OCI-LY1 (cell line): ENCODE results near the gene COL8A1.

ENCODE experiments used
- H2AFZ ChIP-seq: fragments of 200-600 bp; sonication (generic), shearing (Covaris generic); 2 replicates; pipeline ENCODE4 v1.6.0; 2014; ENCODE audit warnings: antibody characterized with exemption, mild to moderate bottlenecking, low read length
- H3F3A ChIP-seq: fragments of 200-600 bp; sonication (generic), shearing (Covaris generic); 2 replicates; pipeline ENCODE4 v1.6.0; 2014; ENCODE audit warnings: mild to moderate bottlenecking, antibody characterized with exemption, low read length, moderate library complexity; ENCODE audit not compliant: insufficient read depth
- H3K27ac ChIP-seq: fragments of 200-600 bp; sonication (generic); 2 replicates; pipeline ENCODE4 v1.5.1; 2014; ENCODE audit warnings: low read length, mixed run types, mild to moderate bottlenecking, low read depth; ENCODE audit not compliant: poor library complexity, severe bottlenecking
- H3K27me3 ChIP-seq: fragments of 200-600 bp; sonication (generic); 2 replicates; pipeline ENCODE4 v1.6.0; 2014; ENCODE audit warnings: antibody characterized with exemption, mild to moderate bottlenecking, low read length, moderate library complexity; ENCODE audit not compliant: insufficient read depth
- H3K36me3 ChIP-seq: fragments of 200-600 bp; sonication (generic); 2 replicates; pipeline ENCODE4 v1.6.1; 2014; ENCODE audit warnings: mild to moderate bottlenecking, antibody characterized with exemption, low read length, moderate library complexity, mixed read lengths; ENCODE audit not compliant: insufficient read depth
- H3K4me1 ChIP-seq: fragments of 200-600 bp; sonication (generic); 2 replicates; pipeline ENCODE4 v1.5.1; 2014; ENCODE audit warnings: mild to moderate bottlenecking, low read length, moderate library complexity; ENCODE audit not compliant: insufficient read depth, severe bottlenecking
- H3K4me2 ChIP-seq: fragments of 200-600 bp; sonication (generic), shearing (Covaris generic); 2 replicates; pipeline ENCODE4 v1.6.1; 2014; ENCODE audit warnings: low read length
- H3K4me3 ChIP-seq: fragments of 200-600 bp; sonication (generic); 2 replicates; pipeline ENCODE4 v1.5.1; 2014; ENCODE audit warnings: low read length, low read depth, mild to moderate bottlenecking, mixed read lengths; ENCODE audit not compliant: poor library complexity, severe bottlenecking
- H3K79me2 ChIP-seq: fragments of 200-600 bp; shearing (Covaris generic); 2 replicates; pipeline ENCODE4 v1.6.1; 2016; ENCODE audit warnings: mixed run types, low read length, mixed read lengths; ENCODE audit not compliant: insufficient read depth
- H3K9ac ChIP-seq: fragments of 200-600 bp; sonication (generic), shearing (Covaris generic); 2 replicates; pipeline ENCODE4 v1.6.1; 2014; ENCODE audit warnings: mild to moderate bottlenecking, low read length, mixed read lengths
- H3K9me2 ChIP-seq: fragments of 200-600 bp; sonication (generic), shearing (Covaris generic); 2 replicates; pipeline ENCODE4 v1.6.1; 2014; ENCODE audit warnings: low read depth, mild to moderate bottlenecking, low read length, mixed read lengths
- H3K9me3 ChIP-seq: fragments of 200-600 bp; shearing (Covaris generic); 2 replicates; pipeline ENCODE4 v1.6.1; 2014; ENCODE audit warnings: low read length, mixed read lengths
- H4K20me1 ChIP-seq: fragments of 200-600 bp; sonication (generic), shearing (Covaris generic); 2 replicates; pipeline ENCODE4 v1.6.0; 2016; ENCODE audit warnings: mild to moderate bottlenecking, low read length; ENCODE audit not compliant: insufficient read depth
- CTCF ChIP-seq: fragments of 200-600 bp; sonication (generic), shearing (Covaris generic); IDR thresholded peaks from 2 replicates; pipeline ENCODE4 v1.5.1; 2017; ENCODE audit warnings: mild to moderate bottlenecking, antibody characterized with exemption, low read length, moderate library complexity, mixed read lengths
- EZH2 ChIP-seq: fragments of 200-600 bp; sonication (generic), shearing (Covaris generic); IDR thresholded peaks from 2 replicates; pipeline ENCODE4 v1.8.0; 2017; ENCODE audit warnings: borderline replicate concordance, mixed run types, mild to moderate bottlenecking, antibody characterized with exemption, low read length, moderate library complexity, mixed read lengths

The COL8A1 gene

GRCh38 chr3:99704417-99704816 lies 66.0 kb downstream of the COL8A1 start:
- no peaks in the 10 kb centered on the region for H4K20me1 ChIP-seq
- H3K4me1 ChIP-seq, result no peaks in the 10 kb centered on the region
- no peak overlapping the region for H3K9ac ChIP-seq
- H2AFZ ChIP-seq, result no peak overlapping the region
- H3K9me3 ChIP-seq, result no peaks in the 10 kb centered on the region
- H3K27ac ChIP-seq, result no peak overlapping the region
- TF ChIP-seq EZH2, result no peak
- no peak for TF ChIP-seq CTCF
- no peaks in the 10 kb centered on the region for H3F3A ChIP-seq
- no peak overlapping the region for H3K4me3 ChIP-seq
- no peak overlapping the region for H3K4me2 ChIP-seq
- no peaks in the 10 kb centered on the region for H3K79me2 ChIP-seq
- no peaks in the 10 kb centered on the region for H3K27me3 ChIP-seq
- no peaks in the 10 kb centered on the region for H3K36me3 ChIP-seq
- no peaks in the 10 kb centered on the region for H3K9me2 ChIP-seq

GRCh38 chr3:99706410-99706809 lies 68.0 kb downstream of the COL8A1 start:
- Histone ChIP-seq H3K27me3 (no peaks in the 10 kb centered on the region), H2AFZ (no peak overlapping the region), H3K27ac (no peak overlapping the region), H3K9ac (no peak overlapping the region), H3K4me3 (no peak overlapping the region), H4K20me1 (no peaks in the 10 kb centered on the region), H3K4me1 (no peaks in the 10 kb centered on the region), H3K9me3 (no peaks in the 10 kb centered on the region), H3K36me3 (no peaks in the 10 kb centered on the region), H3F3A (no peaks in the 10 kb centered on the region), H3K4me2 (no peak overlapping the region), H3K79me2 (no peaks in the 10 kb centered on the region), H3K9me2 (no peaks in the 10 kb centered on the region)
- TF ChIP-seq EZH2, result no peak
- TF ChIP-seq CTCF, result no peak

- Histone ChIP-seq H2AFZ (no peak overlapping the region), H3K27ac (no peak overlapping the region), H3F3A (no peaks in the 10 kb centered on the region), H3K4me3 (no peak overlapping the region), H3K27me3 (no peaks in the 10 kb centered on the region), H4K20me1 (no peaks in the 10 kb centered on the region), H3K79me2 (no peaks in the 10 kb centered on the region), H3K4me1 (no peaks in the 10 kb centered on the region), H3K9ac (no peak overlapping the region), H3K9me3 (no peaks in the 10 kb centered on the region), H3K4me2 (no peak overlapping the region), H3K9me2 (no peaks in the 10 kb centered on the region), H3K36me3 (no peaks in the 10 kb centered on the region)
- TF ChIP-seq CTCF (no peak), EZH2 (no peak)
Measured at GRCh38 chr3:99708207-99708745, 69.9 kb downstream of the COL8A1 start.
